DND-41 (cell line): Measurements from ENCODE around the gene NRG2.

ENCODE experiments used
- CTCF ChIP-seq: IDR thresholded peaks from 2 replicates; pipeline ENCODE4 v1.5.1; 2012; ENCODE audit warnings: borderline replicate concordance, low read length, moderate library complexity, mild to moderate bottlenecking; ENCODE audit not compliant: poor library complexity, severe bottlenecking; ENCODE audit errors: extremely low read depth
- EZH2 ChIP-seq: IDR thresholded peaks from 3 replicates; pipeline ENCODE4 v1.6.1; 2012; ENCODE audit warnings: borderline replicate concordance, low read depth, mild to moderate bottlenecking, moderate library complexity, low read length, inconsistent platforms; ENCODE audit not compliant: severe bottlenecking

GRCh38 chr5:139898981-139899380 is 144.1 kb downstream of the NRG2 start:
- TF ChIP-seq CTCF (no peak), EZH2 (no peak)
